HepG2 (cell line): ENCODE data around the gene ORM1.

Experiments used
- ATF2 ChIP-seq: sonication (generic); formaldehyde crosslinking; IDR thresholded peaks from 2 replicates; pipeline ENCODE4 v1.4.0; 2020; ENCODE audit warnings: missing genetic modification reagents
- EP300 ChIP-seq, 3 experiments: sonication (generic) in 1 of 3; formaldehyde crosslinking in 1 of 3; IDR thresholded peaks; 2 replicates each; pipeline versions ENCODE4 v1.5.1 to v1.6.1; 2011 to 2020; ENCODE audit warnings: low read depth in 2 of 3, low read length in 2 of 3, borderline replicate concordance in 1 of 3, improper control_type of control experiment in 1 of 3, mild to moderate bottlenecking in 1 of 3, missing genetic modification reagents in 1 of 3, moderate library complexity in 1 of 3
- HMG20A ChIP-seq: IDR thresholded peaks from 2 replicates; pipeline ENCODE4 v1.6.1; 2016; ENCODE audit warnings: borderline replicate concordance
- NFIC ChIP-seq: IDR thresholded peaks from 2 replicates; pipeline ENCODE4 v1.6.1; 2012; ENCODE audit warnings: mild to moderate bottlenecking, low read length, inconsistent platforms
- NFKBIZ ChIP-seq: IDR thresholded peaks from 2 replicates; pipeline ENCODE4 v1.6.1; 2018; ENCODE audit warnings: missing genetic modification reagents, missing compliant biosample characterization
- POLR2AphosphoS5 ChIP-seq: IDR thresholded peaks from 2 replicates; pipeline ENCODE4 v1.6.1; 2012; ENCODE audit warnings: low read depth, low read length
- SRSF1 ChIP-seq: fragments of 200-400 bp; formaldehyde crosslinking; optimal IDR thresholded peaks from 2 replicates; pipeline ENCODE3; 2017; ENCODE audit warnings: mild to moderate bottlenecking, low read depth, low read length, moderate library complexity
- XRCC5 ChIP-seq: fragments of 200-400 bp; formaldehyde crosslinking; optimal IDR thresholded peaks from 2 replicates; pipeline ENCODE3; 2017; ENCODE audit warnings: mild to moderate bottlenecking, low read length
- ZC3H4 ChIP-seq: sonication (generic); formaldehyde crosslinking; IDR thresholded peaks from 2 replicates; pipeline ENCODE4 v1.4.0; 2020; ENCODE audit warnings: missing genetic modification reagents, borderline replicate concordance
- ZNF121 ChIP-seq: sonication (generic); formaldehyde crosslinking; IDR thresholded peaks from 2 replicates; pipeline ENCODE4 v1.5.0; 2020; ENCODE audit warnings: mild to moderate bottlenecking, missing genetic modification reagents
- ZNF33B ChIP-seq: sonication (generic); formaldehyde crosslinking; IDR thresholded peaks from 2 replicates; pipeline ENCODE4 v1.5.1; 2020; ENCODE audit warnings: mild to moderate bottlenecking, missing genetic modification reagents

DNA sequence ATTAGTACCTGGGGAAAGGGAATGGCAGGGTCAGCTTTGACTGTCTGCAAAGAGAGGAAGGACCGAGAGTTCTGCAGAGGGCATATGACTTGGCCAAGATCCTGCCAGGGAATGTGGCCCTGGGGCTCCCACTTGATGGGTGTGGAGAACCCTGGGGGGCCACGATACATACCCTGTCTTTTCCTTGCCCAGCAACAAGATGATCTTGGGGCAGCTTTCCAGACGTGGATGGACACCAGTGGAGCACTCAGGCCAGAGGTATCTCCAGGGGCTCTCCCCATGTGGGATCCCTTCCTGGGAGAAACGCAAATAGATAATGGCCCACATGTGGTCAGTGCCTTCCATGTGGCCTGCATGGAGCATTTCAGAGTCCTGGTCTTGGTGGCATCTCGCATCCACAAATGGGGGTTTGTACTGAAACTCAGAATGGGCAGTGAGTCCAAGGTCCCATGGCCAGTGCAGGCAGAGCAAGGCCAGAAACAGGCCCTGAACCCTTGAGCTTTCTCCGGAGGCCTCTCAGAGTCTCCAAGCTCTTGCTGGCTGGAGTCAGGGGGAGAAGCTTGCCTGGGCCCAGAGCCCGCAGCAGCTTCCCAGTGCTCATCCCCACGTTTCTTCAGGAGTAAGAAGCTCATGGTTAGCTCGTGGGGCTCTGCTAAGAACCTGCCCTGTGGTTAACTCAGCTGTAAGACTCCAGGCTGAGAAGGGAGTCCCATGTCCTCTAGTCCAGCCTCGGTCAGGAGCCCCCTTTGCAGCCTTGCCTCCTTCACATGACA is 18.3 kb upstream of the ORM1 start:
- TF ChIP-seq XRCC5: no peak
- no peak for TF ChIP-seq POLR2AphosphoS5
- no peak for TF ChIP-seq EP300 (IDR thresholded peaks at IDR 0.05; ENCODE audit: low read depth in 2 of 2, low read length in 2 of 2)
- TF ChIP-seq EP300 (CRISPR knock-in tag; IDR thresholded peaks at IDR 0.05; ENCODE audit: borderline replicate concordance): no peak
- no peak for TF ChIP-seq NFIC
- TF ChIP-seq NFKBIZ (CRISPR knock-in tag): no peak
- TF ChIP-seq ZC3H4 (CRISPR knock-in tag): no peak
- TF ChIP-seq ATF2 (CRISPR knock-in tag): no peak
- TF ChIP-seq HMG20A (CRISPR knock-in tag): no peak
- no peak for TF ChIP-seq ZNF33B
- no peak for TF ChIP-seq ZNF121 (CRISPR knock-in tag)
- no peak for TF ChIP-seq SRSF1
